Fibroblast of lung (primary cell): ENCODE data around the gene RRAGD.

Source experiments
- EZH2 ChIP-seq: IDR thresholded peaks from 2 replicates; pipeline ENCODE4 v1.5.1; 2012; ENCODE audit warnings: low read length, control low read depth, mild to moderate bottlenecking; ENCODE audit errors: missing control alignments
- TF ChIP-seq, protein P1 (sequence below), 2 donors: IDR thresholded peaks in 1 of 2; conservative IDR thresholded peaks in 1 of 2; 1 replicate in 1 of 2; 2 replicates in 1 of 2; pipeline ENCODE4 v1.5.1; 2011 to 2012; ENCODE audit warnings: low read length in 2 of 2, control low read depth in 1 of 2, inconsistent platforms in 1 of 2, low read depth in 1 of 2, mild to moderate bottlenecking in 1 of 2

DNA sequence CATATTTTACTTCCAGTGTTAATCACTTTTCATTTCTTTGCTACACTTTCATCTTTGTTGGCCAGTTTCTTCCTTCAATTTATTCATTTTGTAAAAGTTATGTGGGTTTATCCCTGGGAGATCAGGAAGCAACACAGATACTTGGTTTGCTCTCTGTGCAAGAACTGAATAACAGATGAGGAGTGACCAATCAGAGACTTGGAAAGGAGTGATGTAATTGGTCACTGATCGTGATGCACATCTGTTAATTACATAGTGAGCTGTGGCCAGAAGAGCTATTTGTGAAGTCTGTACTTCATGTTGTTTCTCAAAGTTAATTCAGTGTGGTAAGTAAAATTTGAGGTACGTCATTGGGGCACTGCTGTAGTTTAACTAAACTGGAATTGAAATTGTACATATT, 42.2 kb upstream of the RRAGD start:
- TF ChIP-seq, protein P1, sequence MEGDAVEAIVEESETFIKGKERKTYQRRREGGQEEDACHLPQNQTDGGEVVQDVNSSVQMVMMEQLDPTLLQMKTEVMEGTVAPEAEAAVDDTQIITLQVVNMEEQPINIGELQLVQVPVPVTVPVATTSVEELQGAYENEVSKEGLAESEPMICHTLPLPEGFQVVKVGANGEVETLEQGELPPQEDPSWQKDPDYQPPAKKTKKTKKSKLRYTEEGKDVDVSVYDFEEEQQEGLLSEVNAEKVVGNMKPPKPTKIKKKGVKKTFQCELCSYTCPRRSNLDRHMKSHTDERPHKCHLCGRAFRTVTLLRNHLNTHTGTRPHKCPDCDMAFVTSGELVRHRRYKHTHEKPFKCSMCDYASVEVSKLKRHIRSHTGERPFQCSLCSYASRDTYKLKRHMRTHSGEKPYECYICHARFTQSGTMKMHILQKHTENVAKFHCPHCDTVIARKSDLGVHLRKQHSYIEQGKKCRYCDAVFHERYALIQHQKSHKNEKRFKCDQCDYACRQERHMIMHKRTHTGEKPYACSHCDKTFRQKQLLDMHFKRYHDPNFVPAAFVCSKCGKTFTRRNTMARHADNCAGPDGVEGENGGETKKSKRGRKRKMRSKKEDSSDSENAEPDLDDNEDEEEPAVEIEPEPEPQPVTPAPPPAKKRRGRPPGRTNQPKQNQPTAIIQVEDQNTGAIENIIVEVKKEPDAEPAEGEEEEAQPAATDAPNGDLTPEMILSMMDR (conservative IDR thresholded peaks at IDR 0.05 in 1 of 2, IDR thresholded peaks at IDR 0.05 in 1 of 2; ENCODE audit: low read depth in 1 of 2, low read length in 2 of 2), result no peak
- TF ChIP-seq EZH2, result no peak
